GM19438 (cell line): ENCODE measurements around the gene MT4.

ENCODE experiments used
- ATAC-seq: cut with Tn5 transposase; IDR thresholded peaks from one replicate; pipeline ENCODE4 v1.9.1; 2021; ENCODE audit warnings: low read depth; ENCODE audit not compliant: unreplicated experiment

MT4 gene

DNA sequence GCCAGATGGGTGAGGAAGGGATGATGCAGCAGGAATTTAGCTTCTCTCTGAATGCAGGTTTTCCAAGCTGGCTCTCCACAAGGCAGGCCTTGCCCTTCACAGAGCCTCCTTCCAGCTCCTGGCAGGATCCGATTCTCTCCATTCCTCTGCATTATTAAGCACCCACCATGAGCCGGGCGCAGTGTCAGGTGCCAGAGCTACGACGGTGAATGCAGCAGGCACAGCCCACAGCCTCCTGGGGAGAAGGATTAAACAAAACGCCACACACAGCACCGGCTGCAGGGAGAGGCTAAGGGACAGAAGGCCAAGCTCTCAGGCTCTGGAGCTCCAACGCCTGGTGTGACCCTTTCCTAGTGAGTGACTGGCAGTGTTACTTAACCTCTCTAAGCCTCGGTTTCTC, 36.5 kb downstream of the MT4 start:
- no peak for ATAC-seq

DNA sequence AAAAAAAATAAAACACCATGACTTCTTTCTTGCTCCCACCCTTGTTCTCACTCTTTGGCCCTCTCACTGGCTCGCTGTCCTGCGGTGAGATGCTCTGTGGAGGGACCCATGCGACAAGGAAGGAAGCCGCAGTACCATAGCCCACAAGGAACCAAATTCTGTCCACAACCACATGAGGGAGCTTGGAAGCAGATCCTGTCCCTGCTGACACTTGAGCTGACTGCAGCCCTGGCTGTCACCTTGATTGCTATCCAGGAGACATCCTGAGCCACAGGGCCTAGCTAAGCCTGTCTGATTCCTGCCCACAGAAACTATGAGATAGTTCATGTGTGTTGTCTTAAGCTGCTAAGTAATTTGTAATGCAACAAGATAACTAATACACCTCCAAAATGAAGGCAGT, 38.7 kb downstream of the MT4 start:
- no peak for ATAC-seq

DNA sequence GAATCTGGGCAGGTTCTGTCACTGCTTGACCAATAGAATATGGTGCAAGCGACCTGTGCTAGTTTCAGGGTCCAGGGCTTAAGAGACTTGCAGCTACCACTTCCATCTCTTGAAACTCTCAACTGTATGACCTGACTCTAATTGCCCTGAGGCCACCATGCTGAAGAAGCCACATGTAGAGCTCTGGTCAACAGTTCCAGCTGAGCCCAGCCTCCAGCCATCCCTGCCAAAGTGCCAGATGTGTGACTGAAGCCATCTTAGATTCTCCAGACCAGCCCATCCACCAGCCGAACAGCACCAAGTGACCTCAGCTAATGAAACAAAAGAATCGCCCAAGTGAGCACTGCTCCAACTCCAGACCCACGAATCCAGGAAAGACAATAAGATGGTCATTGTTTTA, 40.1 kb downstream of the MT4 start:
- ATAC-seq, result no peak

DNA sequence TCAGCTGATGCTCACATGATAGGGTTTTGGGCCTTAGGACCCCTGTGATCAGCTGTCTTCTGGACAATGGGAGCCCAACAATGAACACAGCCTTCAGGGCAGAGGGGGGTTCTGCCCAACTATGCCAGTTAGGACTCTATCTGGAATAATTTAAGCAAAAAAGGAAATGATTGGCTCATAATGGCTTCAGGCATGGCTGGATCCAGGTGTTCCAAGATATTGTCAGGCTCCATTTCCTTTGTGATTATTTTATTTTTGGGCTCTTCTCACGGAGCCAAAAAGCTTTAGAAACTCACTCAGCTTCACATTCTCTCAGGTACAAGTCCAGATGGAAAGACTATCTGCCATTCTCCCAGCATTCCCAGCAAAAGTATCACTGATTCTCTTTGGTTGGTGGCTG, 40.6 kb downstream of the MT4 start:
- ATAC-seq, result no peak

DNA sequence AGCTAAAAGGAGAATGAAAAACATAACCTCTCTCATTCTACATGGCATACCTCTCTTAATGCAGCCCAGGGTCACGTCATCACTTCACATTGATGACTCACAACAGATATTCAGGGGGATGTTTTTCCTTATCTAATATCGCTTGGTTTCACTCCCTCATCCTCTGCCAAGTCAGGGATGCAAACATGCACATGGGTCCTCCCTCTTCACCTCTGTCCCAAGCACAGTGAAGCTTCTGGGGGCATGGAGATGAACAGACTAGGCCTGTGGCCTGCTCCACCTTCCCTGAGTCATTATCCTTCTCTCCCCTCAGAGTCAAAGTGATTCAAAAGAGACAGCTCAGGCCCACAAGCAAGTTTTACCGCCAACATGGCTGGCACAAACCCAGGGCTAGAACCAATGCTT, 41.2 kb downstream of the MT4 start:
- no peak for ATAC-seq

DNA sequence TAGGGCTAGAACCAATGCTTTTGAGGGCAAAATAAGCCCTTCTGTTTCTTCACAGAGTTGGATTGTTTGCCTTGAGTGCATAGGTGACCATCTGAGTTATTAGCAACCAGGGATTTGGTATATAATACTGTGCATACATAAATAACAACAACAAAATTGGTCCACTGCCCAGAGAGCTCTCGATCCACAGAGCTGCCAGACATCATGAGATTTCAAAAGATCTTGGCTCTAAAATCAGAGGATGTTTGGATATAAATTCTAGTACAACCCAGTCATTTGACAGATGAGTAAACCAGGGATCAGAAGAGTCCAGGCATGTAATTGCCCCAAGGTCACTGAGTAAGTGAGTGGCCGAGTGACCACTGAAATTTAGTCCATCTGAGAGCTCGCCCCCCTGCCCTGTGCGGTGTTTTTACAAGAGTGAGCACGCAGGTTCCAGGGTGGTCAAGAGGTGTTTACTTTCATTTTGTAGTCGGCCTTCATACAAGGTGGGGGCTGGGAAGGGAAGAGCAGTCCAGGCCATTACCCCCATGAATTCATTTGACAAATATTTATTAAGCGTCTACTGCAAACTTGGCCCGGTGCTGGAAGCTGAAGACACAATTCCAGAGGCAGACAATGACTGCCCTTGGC, 41.7 kb downstream of the MT4 start:
- ATAC-seq, result no peak

DNA sequence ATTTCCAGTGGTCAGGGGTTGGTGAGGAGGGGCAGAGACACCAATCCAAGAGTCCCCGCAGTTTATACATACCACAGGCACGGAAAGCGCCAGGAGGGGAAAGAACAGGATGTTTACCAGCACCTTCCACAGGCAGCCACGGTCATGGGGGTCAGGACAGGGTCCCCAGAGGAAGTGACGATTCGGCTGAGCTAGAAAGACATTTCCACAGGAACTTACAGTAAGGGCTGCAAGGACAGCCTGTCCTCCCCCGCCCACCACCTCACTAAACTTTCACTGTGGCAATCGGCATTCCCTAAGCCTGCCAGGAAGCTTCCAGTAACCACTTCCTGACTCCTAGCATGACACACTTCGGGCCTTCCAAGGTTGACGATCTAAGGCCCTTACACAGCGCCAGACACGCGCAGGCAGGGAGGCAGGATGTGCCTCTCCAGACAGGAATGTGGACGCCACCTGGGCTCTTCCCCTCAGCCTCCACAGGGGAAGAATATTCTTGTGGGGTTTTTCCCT, 42.3 kb downstream of the MT4 start:
- ATAC-seq, result no peak

GRCh38 chr16:56607675-56608042, 42.8 kb downstream of the MT4 start:
- no peak for ATAC-seq

- peak; percentile 82 for ATAC-seq
Observed at GRCh38 chr16:56608043-56608875, 43.4 kb downstream of the MT4 start, which contains the start of gene MT2A. MT2A (plus strand) TSS chr16:56608584; CDS start chr16:56608656, 72 bp downstream.

DNA sequence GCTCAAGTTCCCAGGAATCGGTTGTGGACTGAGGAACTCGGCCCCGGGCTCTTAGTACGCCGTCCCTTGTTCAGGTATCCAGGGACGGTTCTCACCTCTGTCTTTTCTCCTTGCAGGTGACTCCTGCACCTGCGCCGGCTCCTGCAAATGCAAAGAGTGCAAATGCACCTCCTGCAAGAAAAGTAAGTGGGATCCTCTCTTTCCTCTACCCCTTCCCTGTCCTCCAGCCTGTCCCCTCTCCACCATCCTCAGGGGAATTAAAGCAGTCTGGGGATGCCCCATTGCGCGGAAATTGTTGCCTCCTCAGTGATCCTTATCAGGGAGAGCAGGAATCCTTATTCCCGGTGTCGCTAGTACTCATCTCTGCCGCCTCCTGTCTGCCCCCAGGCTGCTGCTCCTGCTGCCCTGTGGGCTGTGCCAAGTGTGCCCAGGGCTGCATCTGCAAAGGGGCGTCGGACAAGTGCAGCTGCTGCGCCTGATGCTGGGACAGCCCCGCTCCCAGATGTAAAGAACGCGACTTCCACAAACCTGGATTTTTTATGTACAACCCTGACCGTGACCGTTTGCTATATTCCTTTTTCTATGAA, 44.1 kb downstream of the MT4 start:
- no peak for ATAC-seq

DNA sequence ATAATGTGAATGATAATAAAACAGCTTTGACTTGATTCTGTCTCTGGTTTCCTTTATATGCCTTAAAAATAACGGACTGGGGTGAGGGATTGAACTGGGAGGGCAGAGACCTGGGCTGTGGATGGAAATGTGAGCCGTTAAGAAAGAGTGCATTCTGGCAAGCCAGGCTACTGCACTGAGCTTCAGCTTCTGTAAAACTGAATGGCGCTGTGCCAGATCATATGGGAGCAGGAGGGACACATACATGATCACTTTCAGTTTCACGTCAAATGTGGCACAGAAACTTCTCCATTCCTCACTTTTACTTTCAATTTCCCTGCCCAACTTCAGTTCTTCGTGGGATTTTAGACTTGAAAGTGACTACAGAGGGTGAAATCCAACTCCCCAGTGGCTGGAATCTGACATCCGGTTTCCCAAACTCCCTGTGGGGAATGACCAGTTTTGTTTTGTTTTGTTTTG, 44.6 kb downstream of the MT4 start:
- ATAC-seq, result peak; percentile 45

- no peak for ATAC-seq
Observed at GRCh38 chr16:56610017-56610608, 45.2 kb downstream of the MT4 start.

GRCh38 chr16:56610609-56611111, 45.8 kb downstream of the MT4 start:
- ATAC-seq, result no peak

DNA sequence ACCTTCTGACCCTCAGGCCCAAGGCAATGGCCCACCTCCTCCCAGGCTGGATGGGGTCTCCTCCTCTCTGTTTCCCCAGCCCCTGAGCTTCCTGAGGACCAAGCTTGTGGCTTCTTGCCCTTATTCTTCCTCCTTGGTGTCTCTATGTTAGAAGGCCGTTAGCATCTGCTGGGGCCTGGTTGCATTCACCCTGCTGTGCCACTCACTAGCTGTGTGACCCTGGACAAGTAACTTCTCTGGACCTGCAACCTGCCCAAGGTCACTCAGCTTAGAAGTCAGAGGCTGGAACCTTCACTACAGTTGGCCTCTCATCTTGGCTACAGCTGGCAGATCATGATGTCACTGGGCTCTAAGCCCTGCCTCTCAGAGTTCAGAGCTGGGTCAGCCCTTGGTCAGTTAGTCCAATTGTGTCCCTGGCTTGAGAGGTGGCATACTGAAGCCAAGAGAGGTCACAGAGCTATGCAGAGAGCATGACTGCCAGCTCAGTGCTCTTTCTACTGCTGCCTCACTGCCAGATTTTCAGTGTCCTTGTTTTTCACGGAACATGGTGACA, 46.5 kb downstream of the MT4 start:
- ATAC-seq, result no peak

DNA sequence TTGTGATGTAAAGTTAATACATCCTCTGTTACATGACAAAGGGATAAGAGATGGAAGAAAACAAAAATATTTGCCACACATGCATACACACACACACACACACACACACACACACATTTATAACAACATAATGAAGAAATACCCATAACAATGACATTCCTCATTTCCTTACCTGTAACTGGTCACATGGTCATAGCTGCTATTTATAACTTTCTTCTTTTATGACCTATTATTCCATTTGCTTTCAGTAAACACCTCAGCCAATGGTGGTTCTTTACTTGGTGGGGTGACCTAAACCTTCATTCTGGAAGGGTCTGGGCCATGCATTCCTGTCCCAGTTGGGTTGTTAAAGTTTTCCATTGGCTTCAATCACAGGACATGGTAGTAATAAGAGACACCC, 48.8 kb downstream of the MT4 start:
- no peak for ATAC-seq

DNA sequence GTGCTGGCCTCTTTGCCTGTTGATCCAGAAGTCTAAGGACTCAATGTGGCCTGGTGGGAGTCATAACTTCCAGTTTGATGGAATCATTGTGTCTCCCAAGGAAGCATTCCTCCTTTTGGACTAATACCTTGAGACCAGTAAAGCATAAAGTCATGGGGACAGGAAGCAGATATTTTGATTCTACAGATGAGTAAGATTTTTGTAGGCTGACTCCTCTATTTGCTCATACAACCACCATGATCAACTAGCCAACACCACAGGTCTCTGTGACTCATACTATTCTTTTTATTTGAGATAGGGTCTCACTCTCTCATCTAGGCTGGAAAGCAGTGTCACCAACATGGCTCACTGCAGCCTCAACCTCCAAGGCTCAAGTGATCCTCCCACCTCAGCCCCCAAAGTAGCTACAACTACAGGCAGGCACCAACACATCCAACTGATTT, 49.7 kb downstream of the MT4 start:
- ATAC-seq, result no peak

DNA sequence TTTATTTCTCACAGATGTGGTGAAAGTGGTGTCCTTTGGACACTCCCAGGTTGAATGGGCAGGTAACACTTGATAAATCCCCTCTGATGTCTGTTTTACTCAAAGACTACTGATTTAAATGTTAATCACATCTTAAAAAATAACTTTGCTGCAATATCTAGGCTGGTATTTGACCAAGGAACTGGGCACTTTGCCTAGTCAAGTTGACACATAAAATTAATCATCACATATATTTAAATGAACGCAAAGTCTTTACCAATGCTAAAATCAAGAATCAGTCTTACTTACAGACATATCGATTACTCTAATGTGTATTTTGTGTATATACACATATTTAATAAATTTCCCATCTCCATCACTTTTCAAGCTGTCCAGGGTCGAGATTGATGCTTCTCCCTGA, 50.5 kb downstream of the MT4 start:
- ATAC-seq, result no peak

GRCh38 chr16:56616608-56617211, 51.8 kb downstream of the MT4 start:
- ATAC-seq, result no peak

DNA sequence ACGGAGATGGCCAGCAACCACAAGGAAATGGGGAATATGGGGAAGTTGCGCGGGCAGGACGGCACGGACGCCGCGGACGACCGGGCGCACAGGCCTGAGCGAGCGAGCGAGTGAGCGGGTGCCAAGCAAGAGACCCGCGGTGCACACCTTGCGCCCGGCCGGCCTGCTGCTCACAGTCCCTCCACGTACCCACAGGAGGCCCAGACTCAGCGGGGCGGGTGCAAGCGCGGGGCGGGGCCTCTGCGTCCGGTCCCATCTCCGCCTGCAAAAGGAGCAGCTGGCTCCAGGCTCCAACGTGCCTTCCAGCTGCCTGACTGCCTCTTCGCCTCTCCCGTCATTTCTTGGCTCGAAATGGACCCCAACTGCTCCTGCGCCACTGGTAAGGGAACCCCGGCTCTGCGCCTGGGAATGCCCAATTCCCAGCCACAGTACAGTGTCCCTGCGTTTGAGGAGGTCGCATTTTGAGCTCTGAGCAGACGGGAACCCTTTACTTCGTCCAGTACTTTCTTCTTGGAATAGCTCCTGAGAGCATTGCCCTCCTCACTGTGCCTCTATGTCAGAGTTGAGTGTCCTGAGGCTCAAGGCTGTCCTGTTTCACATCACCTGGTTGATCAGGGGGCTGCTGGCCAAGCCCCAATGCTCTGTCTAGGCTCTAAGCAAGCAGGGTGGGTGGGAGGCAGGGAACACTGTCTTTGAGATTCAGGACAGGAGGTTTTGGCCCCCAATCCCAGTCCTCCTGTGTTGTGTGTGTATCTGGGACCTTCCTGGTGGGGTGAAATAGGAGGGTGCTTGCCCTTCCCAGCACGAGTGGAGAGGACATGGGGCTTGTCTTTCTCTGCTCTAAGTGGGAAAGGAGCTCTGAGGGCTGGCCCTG, 52.6 kb downstream of the MT4 start:
- no peak for ATAC-seq
